HG02571 (cell line): ENCODE results near the gene JPT2.
"Not testable (repeated sequence)": the region's sequence is repeated elsewhere in the genome, so short reads cannot be mapped to it uniquely, and the experiment has no call there.

ENCODE experiments used
- ATAC-seq: cut with Tn5 transposase; IDR thresholded peaks from one replicate; pipeline ENCODE4 v1.9.1; 2021; ENCODE audit warnings: mild to moderate bottlenecking, moderate library complexity; ENCODE audit not compliant: unreplicated experiment

JPT2 gene

DNA sequence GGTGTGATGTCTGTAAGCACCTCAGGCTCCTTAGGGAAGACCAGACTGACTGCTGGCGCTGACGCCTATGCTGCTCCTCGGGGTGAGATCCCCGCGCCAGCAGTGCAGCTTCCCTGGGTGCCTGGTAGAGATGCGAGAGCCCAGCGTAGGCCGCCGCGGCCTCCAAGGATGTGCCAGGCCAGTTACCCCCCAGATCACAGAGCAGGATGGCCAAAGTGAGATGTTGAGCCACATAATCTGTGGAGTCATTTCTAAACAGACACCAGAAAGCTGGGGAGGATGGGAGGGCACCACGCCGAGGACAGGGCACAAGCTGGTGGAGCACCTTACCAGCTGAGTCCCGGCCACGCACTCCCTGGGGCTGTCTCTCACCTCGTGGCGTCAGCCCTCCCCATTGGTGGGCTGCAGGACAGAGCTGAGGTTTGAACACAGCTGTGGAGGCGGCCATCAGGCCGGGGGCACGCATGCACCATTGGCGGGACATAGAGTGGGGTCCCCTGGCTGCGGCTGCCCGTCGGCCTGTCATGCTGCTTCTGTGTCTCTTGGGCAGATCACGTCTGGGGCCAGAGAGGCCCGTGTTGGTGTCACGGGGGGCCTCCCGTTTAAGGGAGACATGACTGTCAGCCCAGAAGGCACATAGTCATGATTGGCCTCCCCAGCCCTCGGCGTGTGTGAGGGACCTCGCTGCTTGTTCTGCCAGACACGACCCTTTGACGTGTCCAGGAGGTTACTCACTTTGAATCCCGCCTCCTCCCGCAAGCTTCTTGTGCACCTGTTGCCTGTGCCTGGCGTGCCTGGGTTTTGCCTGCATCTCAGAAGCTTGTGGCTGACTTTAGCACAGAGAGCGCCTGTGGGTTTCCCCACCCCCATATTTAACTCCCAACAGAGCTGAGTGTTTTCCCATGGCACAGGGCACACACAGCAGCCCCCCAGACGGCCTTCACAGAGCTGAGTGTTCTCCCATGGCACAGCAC lies 49.9 kb downstream of the JPT2 start:
- no peak for ATAC-seq

DNA sequence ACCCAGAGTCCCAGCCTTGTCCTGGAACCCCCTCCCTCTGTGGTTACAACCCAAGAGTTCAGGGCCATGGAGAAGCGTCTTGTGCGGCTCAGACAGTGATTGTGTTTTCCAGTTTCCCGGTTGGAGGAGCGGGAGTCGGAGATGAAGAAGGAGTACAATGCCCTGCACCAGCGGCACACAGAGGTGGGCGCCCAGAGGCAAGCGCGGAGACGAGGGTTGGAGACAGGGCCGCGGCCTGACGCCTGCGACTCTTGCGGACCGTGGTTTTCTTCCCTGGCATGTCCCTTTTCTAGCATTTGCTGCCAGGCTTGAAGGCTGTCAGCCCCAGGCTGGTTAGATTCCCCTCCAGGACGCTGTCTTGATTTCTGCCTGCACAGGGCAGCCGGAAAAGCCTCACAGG lies 50.9 kb downstream of the JPT2 start:
- no peak for ATAC-seq

DNA sequence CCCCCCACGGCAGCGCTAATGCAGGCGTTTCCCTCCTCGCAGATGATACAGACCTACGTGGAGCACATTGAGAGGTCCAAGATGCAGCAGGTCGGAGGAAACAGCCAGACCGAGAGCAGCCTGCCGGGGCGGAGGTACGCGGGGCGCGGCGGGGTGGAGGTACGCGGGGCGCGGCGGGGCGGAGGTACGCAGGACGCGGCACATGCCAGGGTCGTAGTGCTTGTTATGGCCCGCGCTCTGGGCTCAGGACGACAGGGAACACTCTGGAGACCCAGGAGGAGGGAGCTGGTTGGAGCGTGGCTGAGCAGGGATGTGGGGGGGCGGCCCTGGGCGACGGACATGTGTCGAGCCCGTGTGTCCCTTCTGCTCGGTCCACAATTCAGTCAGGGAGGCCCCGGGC lies 51.4 kb downstream of the JPT2 start:
- ATAC-seq: no peak

DNA sequence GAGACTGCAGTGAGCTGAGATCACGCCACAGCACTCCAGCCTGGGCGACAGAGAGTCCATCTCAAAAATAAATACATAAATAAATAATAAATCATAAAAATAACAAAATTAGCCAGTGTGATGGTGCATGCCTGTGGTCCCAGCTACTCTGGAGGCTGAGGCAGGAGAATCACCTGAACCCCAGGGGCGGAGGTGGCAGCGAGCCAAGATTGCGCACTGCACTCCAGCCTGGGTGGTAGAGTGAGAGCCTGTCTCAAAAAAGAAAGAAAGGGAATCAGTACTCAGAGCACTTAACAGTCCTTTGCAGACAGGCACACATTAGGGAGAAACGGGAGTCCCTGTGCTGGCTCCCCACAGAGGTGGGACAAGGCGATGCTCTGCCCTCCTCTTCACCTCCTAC lies 53.0 kb downstream of the JPT2 start:
- no peak for ATAC-seq

DNA sequence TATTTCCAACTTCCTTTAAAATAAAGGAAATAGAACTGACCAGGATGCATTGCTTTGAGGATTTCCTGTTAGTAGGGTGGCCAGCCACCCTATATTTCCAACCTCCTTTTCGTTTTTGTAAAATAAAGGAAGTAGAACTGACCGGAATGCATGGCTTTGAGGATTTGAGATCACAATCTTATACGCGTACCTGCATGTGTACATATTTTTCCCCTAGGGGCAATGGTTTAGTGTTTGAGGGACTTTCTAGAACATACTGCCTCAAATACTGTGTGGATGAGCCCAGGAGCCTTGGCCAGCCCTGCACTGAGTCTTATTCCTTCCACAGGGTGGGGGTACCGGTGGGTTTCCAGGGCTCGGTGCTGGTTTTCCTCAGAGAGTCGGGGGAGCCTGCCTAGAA lies 53.5 kb downstream of the JPT2 start:
- no peak for ATAC-seq

DNA sequence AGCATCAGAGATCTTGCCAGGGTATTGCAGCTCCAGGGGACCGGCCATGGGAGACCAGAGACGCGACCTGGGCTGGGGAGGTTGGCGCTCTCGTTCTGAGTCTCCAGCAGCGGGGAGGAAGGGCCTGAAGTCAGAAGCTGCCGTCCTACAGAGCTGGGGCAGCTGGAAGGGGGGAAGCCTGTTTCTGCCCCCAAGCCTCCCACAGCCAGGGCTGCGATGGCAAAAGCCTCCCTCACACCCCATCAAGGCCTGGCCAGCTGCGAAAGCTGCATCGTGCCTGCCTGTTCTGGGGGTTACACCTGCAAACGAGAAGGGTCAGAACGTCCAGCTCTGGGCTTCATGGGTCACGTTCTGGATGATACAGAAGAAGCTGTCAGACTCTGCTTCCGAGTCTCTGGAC lies 54.0 kb downstream of the JPT2 start:
- no peak for ATAC-seq

DNA sequence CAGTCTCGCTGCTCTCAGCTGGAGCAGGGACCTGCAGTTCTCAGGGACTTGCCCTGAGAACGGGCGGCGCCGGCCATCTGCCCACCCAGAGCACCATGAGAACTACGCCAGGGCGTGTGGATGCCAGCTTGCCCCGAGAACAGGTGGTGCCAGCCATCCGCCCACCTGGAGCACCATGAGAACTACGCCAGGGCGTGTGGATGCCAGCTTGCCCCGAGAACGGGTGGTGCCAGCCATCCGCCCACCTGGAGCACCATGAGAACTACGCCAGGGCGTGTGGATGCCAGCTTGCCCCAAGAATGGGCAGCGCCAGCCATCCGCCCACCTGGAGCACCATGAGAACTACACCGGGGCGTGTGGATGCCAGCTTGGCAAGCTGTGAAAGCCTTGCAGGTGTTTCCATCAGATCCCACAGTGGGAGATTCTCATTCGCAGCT lies 54.5 kb downstream of the JPT2 start:
- ATAC-seq: not testable (repeated sequence)

DNA sequence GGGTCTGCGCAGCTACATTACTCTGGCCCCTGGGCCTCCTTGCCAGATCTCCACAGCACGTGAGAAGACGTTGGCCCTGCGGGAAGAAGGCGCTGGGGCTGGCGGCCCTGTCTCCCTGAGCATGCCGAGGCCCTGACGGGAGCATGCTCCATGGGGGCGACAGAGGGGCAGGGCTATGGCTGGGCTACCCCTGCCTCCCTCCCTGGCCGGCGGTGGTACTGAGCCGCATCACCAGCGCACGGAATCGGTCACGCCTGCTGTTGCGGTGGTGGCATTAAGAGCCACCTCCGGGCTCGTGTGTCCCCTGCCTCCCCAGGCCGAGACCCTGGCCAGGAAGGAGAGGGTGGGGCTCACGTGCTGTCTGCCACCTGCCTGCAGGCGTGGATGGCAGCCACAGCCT lies 56.0 kb downstream of the JPT2 start:
- no peak for ATAC-seq

DNA sequence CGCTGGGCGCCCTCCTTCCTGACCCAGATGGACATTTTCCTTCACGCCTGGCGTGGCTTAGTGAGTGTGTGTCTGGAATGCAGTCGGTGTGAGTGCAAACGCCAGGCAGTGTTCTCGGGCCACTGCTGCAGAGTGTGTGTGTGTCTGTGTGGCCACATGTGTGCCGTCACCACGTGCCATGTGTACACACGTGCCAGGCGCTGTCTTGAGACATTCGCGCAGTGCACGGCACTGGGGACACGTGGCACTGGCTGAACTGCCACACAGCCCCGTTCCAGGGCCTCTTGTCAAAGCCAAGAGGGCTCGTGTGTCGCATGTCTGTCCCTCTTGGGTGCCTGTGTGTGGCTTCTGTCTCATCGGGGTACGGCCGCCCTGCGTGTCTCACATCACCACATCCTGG lies 56.7 kb downstream of the JPT2 start:
- no peak for ATAC-seq

DNA sequence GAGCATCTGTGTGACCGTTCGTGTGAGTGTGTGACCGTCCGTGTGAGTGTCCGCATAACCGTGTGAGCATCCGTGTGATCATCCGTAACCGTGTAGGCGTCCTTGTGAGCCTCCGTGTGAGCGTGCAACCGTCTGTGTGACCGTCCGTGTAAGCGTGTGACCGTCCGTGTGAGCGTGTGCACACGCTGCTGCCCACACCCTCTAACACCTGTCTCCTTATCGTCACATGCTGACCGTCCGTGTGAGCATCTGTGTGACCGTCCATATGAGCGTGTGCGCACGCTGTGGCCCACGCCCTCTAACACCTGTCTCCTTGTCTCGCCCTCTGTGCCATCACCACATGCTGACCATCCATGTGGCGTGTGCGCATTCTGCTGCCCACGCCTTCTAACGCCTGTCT lies 62.2 kb downstream of the JPT2 start:
- no peak for ATAC-seq

DNA sequence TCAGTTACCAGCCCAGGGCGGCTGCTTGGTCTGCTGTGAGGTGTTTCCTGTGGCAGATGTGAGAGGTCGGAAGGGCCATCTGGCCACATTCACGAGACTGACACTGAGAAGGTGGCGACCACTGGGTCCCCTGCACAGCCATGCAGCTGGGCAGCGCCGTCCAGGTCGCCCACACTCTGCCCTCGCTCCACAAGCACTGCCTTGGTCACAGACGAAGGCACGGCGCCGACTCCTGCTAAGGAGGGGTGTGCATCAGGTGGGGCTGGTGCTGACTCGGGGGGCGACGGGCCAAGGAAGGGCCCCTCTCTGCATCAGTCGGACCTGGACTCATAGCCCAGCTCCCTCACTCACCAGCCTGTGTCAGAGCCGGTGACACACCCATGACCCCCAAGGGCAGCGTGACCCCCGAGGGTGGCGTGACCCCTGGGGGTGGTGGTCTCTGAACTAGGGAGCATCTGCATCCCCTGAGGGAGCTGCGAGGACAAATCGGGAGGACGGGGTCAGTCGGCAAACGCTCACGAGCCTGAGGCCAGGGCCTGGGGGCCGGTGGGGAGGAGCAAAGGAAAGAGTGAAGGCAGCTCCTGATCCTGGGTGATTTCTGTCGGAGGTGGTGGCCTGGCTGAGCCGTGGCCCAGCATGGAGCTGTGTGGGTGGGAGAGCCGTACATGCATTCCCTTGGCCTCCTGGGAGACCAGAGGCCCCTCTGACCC lies 62.9 kb downstream of the JPT2 start:
- no peak for ATAC-seq

DNA sequence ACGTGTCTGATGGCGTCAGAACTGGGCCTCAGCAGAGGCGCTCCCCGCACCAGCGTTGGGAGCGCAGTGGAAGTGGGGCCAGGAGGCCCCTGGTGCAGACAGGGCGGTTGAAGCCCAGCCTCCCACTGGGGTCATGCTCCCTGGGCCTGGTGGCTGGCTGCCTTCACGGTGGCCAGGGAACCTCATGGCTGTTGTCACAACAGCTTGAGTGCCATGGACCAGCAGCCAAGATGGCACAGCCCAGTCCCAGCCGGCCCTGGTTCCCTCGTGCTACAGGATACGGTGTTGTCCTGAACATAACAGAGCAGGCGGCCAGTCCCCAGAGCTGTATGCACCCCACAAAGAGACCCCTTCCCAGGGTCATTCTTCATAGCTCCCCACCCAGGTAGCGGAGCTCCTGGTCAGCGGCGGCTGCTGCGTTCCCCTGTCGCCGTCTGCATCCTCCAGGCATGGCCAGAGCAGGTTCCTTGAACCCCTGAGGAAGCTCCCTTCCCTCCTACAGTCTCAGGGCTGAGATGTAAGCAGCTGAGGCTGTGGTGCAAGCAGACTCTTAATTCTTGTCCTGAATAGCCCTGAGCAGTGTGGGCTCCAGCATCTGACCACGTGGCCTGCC lies 63.6 kb downstream of the JPT2 start:
- no peak for ATAC-seq

DNA sequence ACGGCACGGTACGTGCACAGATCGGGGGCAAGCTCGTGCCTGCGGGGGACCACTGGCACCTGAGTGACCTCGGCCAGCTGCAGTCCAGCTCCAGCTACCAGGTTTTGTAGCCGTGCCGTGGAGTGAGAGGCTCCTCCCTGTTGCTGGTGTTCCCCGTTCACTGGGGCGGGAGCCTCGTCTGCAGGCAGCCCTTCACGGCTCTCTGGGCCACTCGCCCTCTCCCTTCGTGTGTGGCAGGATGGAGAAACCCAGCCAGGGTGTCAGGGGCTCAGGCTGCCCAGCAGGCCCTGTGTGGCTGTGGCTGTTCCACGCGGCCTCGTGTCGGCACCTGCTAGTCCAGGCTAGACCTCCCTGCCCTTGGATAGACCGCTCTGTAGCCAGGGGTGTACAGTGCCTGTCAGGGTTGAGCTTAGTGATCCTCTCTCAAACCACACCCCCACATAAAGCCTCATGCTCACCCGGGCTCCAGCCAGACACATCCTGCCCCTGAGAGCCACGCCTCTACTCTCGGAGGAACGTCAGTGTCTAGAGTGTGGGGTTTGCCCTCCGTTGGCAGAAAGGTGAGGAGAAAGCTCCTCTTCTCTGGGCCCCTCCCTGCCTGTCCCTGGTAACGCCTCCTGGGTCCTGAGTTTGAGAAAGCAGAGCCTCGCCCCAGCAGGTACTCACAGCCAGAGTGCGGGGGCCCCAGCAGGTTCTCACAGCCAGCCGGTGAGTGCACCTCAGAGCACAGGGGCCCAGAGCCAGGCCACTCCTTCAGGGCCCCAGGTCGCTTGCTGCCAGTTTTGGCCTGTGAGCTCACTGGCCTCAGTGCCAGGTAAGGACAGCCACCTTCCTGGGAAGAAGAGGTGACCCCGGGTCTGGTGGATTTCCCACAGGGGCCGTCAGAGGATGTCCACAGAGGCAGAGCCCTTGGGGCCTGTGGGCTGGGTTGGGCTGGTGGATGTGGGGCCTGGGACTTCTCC lies 65.6 kb downstream of the JPT2 start:
- no peak for ATAC-seq

DNA sequence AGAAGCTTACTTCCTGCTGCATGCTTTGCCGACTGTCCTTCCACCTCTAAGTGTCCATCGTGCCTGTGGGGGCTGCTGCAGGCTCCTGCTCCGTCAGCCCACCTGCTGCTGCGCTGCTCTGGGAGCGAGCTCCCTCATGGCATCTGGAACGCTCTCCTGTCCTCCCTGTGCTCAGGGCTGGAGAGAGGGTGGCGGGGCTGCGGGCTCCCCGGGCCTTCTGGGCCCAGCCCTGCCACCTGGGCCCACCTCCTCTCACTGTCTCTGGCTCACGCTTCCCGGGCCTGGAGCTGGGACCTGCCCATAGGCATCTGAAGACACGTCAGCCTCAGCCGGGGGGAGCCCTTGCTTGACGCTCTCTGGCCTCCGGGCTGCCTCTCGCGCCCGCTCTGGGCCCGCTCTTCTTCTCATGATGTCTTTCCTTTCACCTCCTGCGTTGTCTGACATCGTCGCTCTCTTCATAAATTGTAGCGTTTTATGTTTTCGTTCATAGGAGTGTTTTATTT lies 66.3 kb downstream of the JPT2 start:
- ATAC-seq: no peak

DNA sequence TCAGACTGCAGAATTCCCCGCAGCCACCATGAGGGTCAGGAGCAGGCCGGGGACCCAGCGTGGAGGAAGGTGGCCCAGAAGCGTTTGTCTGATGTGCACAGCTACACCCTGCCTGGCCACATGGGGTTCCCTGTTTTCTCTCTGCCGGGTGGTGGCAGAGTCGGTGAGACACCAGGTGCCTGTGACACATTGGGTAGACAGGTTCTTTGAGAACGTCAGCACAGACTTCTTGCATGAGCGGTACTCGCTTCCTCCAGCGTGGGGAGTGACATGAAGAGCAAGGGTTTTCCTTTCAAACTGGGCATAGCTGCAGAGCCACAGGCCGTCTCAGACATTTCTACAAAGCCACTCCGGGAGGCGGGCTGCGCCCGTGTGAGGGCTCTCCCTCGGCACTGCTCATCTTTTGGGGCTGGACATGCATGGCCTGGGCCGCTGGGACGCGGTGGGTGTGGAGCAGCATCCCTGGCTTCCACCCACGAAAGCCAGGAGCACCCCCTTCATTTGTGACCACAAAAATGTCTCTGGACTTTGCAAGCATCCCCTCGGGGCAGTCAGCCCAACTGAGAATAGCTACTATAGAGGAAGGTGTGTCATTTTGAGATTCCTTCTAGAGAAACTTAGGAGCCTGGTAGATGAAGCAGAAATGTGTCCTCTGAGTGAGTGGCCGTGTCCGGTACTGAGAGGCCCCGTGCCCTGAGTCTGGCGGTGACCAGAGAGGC lies 67.3 kb downstream of the JPT2 start:
- no peak for ATAC-seq

DNA sequence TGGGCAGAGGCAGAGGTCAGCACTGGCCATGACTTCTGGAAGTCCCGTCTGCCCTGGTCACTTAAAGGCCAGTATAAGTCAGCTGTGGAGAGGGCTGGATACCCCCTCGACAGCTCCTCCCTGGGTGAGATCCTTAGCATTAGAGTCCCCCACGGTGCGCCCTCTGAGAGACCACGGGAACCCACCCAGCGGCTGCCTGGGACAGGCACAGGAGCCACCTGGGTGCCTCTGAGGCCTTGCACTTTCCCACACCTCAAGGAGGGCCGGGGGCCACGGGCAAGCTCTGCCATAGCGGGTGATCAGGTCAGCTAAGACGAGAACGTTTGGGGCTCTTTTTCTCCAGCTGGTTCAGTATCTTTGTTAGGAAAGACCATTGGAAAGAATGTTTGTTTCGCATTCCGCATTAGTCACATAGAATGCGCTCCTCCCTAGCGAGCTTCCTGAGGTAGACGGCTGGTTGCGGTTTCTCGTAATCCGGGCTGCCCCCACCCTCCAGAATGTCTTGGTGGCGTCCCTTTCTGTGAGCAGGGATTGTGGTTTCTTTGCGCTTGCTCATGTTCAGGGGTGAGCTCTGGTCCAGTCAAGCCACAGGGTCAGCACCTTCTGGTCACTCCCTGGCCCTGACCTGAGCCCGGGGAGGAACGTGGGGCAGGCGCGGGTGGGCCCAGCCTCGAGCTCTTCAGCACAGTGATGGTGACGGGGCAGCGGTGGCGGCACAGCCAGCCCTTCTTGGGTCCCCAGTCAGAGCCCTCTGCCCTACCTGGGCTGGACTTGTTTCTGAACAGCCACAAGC lies 68.0 kb downstream of the JPT2 start:
- ATAC-seq: no peak

DNA sequence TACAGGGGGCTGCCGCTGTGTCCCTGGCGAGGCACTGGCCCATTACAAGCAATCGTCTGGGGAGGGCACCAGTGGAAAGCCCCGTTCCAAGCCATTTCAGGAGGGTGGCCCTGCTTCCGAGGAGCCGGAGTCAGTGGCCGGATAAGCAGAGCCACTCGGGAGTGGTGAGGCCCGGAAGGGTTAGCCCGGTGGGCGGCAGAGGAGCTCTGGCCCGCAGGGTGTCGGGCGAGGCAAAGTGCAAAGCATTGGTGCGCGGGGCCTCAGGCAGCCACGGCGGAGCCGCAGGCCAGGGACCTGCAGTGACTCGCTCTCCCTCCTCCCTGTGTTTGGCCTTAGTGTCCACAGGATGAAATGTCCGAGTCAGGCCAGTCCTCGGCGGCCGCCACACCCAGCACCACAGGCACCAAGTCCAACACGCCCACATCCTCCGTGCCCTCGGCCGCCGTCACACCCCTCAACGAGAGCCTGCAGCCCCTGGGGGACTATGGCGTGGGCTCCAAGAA lies 68.7 kb downstream of the JPT2 start:
- no peak for ATAC-seq

DNA sequence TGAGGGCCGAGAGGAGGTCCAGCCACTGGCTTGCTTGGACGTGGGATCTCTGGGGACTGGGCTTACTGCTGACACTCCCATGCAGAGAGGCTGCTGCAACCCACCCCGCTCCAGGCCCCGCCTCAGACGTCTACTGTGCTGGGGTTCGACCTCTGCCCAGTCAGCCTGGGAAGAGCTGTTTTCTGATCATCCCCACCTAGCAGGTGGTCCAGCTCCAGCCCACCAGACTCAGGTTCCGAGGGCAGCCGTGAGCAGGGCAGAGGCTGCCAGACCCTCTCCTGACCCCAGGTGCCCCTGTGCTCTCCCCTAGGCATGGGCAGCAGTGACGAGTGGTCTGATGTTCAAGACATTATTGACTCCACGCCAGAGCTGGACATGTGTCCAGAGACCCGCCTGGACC lies 69.9 kb downstream of the JPT2 start:
- ATAC-seq: no peak
